HG03095 (cell line): ENCODE data around the gene SKOR2.

Experiments
- ATAC-seq: cut with Tn5 transposase; IDR thresholded peaks from one replicate; pipeline ENCODE4 v1.9.1; 2021; ENCODE audit warnings: moderate library complexity; ENCODE audit not compliant: unreplicated experiment

The SKOR2 gene

GRCh38 chr18:47260120-47260923 is 8.9 kb upstream of the SKOR2 start:
- ATAC-seq: no peak

- ATAC-seq: no peak
These were observed 3.0 kb upstream of the SKOR2 start for GRCh38 chr18:47254341-47254939.

GRCh38 chr18:47253101-47253654 is 1.7 kb upstream of the SKOR2 start:
- no peak for ATAC-seq

GRCh38 chr18:47250391-47251046 is 941 bp downstream of the SKOR2 start:
- no peak for ATAC-seq

- no peak for ATAC-seq
These were observed 2.0 kb downstream of the SKOR2 start for GRCh38 chr18:47249314-47249981.

GRCh38 chr18:47248604-47249313 is 2.7 kb downstream of the SKOR2 start:
- no peak for ATAC-seq

- ATAC-seq: no peak
These were observed 3.3 kb downstream of the SKOR2 start for GRCh38 chr18:47248115-47248603.

- no peak for ATAC-seq
These were observed 3.9 kb downstream of the SKOR2 start for GRCh38 chr18:47247416-47248114.

GRCh38 chr18:47247036-47247415 is 4.4 kb downstream of the SKOR2 start:
- ATAC-seq: no peak

GRCh38 chr18:47246027-47246971 is 5.2 kb downstream of the SKOR2 start:
- ATAC-seq: no peak

- ATAC-seq: no peak
These were observed 7.4 kb downstream of the SKOR2 start for GRCh38 chr18:47244086-47244485.

- no peak for ATAC-seq
These were observed 16.4 kb downstream of the SKOR2 start for GRCh38 chr18:47235096-47235495.

GRCh38 chr18:47226660-47227059 is 24.8 kb downstream of the SKOR2 start:
- no peak for ATAC-seq

- ATAC-seq: no peak
These were observed 35.8 kb downstream of the SKOR2 start for GRCh38 chr18:47215554-47216138.

GRCh38 chr18:47209171-47209570 is 42.3 kb downstream of the SKOR2 start:
- no peak for ATAC-seq

- no peak for ATAC-seq
These were observed 44.4 kb downstream of the SKOR2 start for GRCh38 chr18:47206945-47207637.

- no peak for ATAC-seq
These were observed 46.4 kb downstream of the SKOR2 start for GRCh38 chr18:47204908-47205522.
